Lung (tissue), 12 donors: ENCODE data around the gene BABAM2. TPM values are rescaled to one million over a fixed set of nuclear protein-coding genes. Genes with fewer than 3 reads are reported as not detected.

Experiments
- ATAC-seq: fragments of 200-7000 bp; cut with Tn5 transposase; one replicate; pipeline ENCODE4 v1.9.1; 2020; ENCODE audit warnings: moderate number of reproducible peaks; ENCODE audit not compliant: insufficient read depth, low FRiP score
- DNase-seq, 3 donors: peaks; one replicate each; pipeline ENCODE4 v3.0.0-alpha.2; 2013 to 2017
- H3K27ac ChIP-seq, 2 donors: one replicate each; pipeline ENCODE4 v1.5.1; 2013; ENCODE audit warnings: mild to moderate bottlenecking in 2 of 2, moderate library complexity in 2 of 2, control low read depth in 1 of 2, inconsistent platforms in 1 of 2, low read depth in 1 of 2, low read length in 1 of 2
- H3K27me3 ChIP-seq, 3 donors: one replicate each; pipeline ENCODE4 v1.5.1; 2013; ENCODE audit warnings: low read length in 2 of 3; ENCODE audit not compliant: control insufficient read depth in 3 of 3, insufficient read depth in 3 of 3
- H3K36me3 ChIP-seq, 4 donors: one replicate each; pipeline ENCODE4 v1.5.1; 2013; ENCODE audit warnings: low read length in 4 of 4, mild to moderate bottlenecking in 1 of 4, moderate library complexity in 1 of 4; ENCODE audit not compliant: control insufficient read depth in 4 of 4, insufficient read depth in 4 of 4
- H3K4me1 ChIP-seq, 5 donors: one replicate each; pipeline ENCODE4 v1.5.1; 2013; ENCODE audit warnings: low read length in 5 of 5, mild to moderate bottlenecking in 2 of 5, moderate library complexity in 1 of 5; ENCODE audit not compliant: control insufficient read depth in 5 of 5, insufficient read depth in 5 of 5
- H3K4me3 ChIP-seq: one replicate; pipeline ENCODE4 v1.5.1; 2013; ENCODE audit warnings: mild to moderate bottlenecking, control low read depth, moderate library complexity
- H3K9ac ChIP-seq, 2 donors: one replicate each; pipeline ENCODE4 v1.5.1; 2013; ENCODE audit warnings: low read length in 2 of 2, control low read depth in 1 of 2; ENCODE audit not compliant: insufficient read depth in 1 of 2
- H3K9me3 ChIP-seq, 4 donors: one replicate each; pipeline ENCODE4 v1.5.1; 2013; ENCODE audit warnings: low read length in 3 of 4, mild to moderate bottlenecking in 1 of 4, moderate library complexity in 1 of 4; ENCODE audit not compliant: control insufficient read depth in 4 of 4, insufficient read depth in 3 of 4
- CTCF ChIP-seq: IDR thresholded peaks from 2 replicates; pipeline ENCODE4 v1.5.1; 2012; ENCODE audit warnings: mild to moderate bottlenecking; ENCODE audit errors: control extremely low read depth, extremely low read depth
- WGBS, 2 donors: extraction: QIAGEN DNeasy Blood & Tissue Kit; methylation state at CpG; one replicate each; pipeline ENCODE4 v1.1.7; 2013; 5-methylcytosine and 5-hydroxymethylcytosine counted together
- polyA plus RNA-seq, 2 donors: library from polyadenylated mRNA; stranded (reverse); fragments of 200-250 nt; gene quantifications; one replicate each; pipeline ENCODE4 v1.2.1, GENCODE V29; 2013
- total RNA-seq, 2 donors: library from RNA; depleted of rRNA in 1 of 2; stranded (reverse); fragments of >200 nt in 1 of 2; gene quantifications; one replicate each; pipeline ENCODE4 v1.2.1, GENCODE V29; 2014 to 2021
- donor health status: control.
- donor health status: control.
- donor health status: Bipolar disorder and iron deficiency.
- donor health status: healthy.
- donor health status: DM: yes; HTN: yes; CAD: no.

The BABAM2 gene
- total and polyA plus RNA-seq, 4 donors: 19.0 to 43.3 (median 33.7) TPM

DNA sequence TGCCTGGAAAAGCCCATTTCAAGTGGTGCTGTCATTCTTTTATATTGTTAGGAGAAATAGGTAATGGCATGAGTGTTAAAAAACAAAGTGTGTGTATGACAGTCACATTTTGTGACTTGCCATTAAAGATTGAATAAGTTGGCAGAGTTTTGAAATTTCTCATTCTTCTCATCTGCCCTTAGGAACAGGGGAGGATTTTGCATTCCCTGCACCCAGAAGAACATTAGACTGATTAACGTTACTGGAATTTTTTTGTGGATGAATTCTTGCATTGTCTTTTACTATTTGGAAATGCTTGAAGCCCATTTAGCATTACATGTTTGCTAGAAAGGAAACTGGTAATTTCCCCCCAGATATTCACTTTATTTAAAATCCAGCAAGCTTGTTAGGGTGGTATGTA lies 162.2 kb downstream of the BABAM2 start:
- H3K4me1 ChIP-seq: peaks cover 0 to 44% (median 14%) of the 10 kb centered on the region in 5 donors
- no peak overlapping the region for H3K9ac ChIP-seq
- no peak for ATAC-seq
- no peaks in the 10 kb centered on the region for H3K36me3 ChIP-seq
- no peaks in the 10 kb centered on the region for H3K9me3 ChIP-seq
- H3K27me3 ChIP-seq: no peaks in the 10 kb centered on the region
- 63 to 76% methylated on average over 1 of the region's 1 CpG for WGBS, 2 donors
- H3K27ac ChIP-seq: no peak overlapping the region
- H3K4me3 ChIP-seq: no peak overlapping the region
- DNase-seq: no peak
- TF ChIP-seq CTCF: no peak

DNA sequence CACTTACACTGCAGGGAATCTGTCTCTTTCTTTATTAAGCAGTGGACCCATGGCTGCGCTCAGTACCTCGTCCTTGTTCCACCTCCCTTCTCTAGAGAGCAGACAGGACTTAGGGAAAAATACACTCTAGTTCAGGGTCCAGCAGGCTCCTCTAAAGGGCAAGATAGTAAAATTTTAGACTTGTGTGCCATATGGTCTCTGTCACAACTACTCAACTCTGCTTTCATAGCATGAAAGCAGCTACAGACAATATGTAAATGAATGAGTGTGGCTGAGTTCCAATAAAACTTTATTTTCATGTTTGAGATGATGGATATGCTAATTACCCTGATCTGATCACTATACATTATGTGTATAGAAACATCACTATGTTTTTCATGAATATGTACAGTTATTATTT lies 163.1 kb downstream of the BABAM2 start:
- DNase-seq: peak; percentile 20 to 91 (median 78)
- Histone ChIP-seq H3K27me3 (no peaks in the 10 kb centered on the region), H3K4me3 (no peak overlapping the region), H3K9ac (no peak overlapping the region), H3K9me3 (no peaks in the 10 kb centered on the region), H3K4me1 (peaks cover 0 to 35% (median 6%) of the 10 kb centered on the region in 5 donors), H3K27ac (no peak overlapping the region), H3K36me3 (no peaks in the 10 kb centered on the region)
- 81 to 91% methylated on average over 2 of the region's 2 CpGs for WGBS, 2 donors
- TF ChIP-seq CTCF: no peak
- no peak for ATAC-seq

GRCh38 chr2:28054916-28055315 lies 164.4 kb downstream of the BABAM2 start:
- H3K4me3 ChIP-seq: no peak overlapping the region
- DNase-seq (no peak), ATAC-seq (no peak)
- 97 to 100% methylated on average over 1 of the region's 1 CpG for WGBS, 2 donors
- no peak overlapping the region for H3K27ac ChIP-seq
- H3K27me3 ChIP-seq: no peaks in the 10 kb centered on the region
- no peak for TF ChIP-seq CTCF
- no peaks in the 10 kb centered on the region for H3K9me3 ChIP-seq
- no peaks in the 10 kb centered on the region for H3K36me3 ChIP-seq
- H3K9ac ChIP-seq: no peak overlapping the region
- peaks cover 0 to 22% (median 0%) of the 10 kb centered on the region in 5 donors for H3K4me1 ChIP-seq

DNA sequence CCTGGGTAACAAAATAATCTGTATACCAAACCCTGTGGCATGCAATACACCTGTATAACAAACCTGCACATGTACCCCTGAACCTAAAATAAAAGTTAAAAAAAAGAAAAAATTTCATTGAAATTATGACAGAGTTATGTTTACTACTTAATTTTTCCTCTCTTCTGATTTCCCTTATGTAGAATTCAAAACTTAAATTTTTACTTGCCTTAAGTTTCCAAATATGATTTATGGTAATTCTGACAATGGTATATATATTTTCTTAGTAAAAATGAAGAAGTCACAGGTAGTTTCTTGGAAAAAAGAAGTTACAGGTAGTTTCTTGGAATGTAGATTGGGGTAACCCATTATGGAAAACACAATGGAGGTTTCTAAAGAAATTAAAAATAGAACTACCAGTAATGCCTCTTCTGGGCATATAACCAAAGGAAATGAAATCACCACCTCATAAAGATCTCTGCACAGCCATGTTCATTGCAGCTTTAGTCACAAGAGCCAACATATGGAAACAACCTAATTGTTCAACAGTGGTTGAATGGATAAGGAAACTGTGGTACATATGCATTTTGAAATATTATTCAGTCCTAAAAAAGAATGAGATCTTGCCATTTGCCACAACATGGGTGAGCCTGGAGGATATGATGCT lies 164.9 kb downstream of the BABAM2 start:
- Histone ChIP-seq H3K27ac (no peak overlapping the region), H3K4me3 (no peak overlapping the region), H3K36me3 (no peaks in the 10 kb centered on the region), H3K9me3 (no peaks in the 10 kb centered on the region), H3K4me1 (peaks cover 0 to 17% (median 0%) of the 10 kb centered on the region in 5 donors), H3K9ac (no peak overlapping the region), H3K27me3 (no peaks in the 10 kb centered on the region)
- DNase-seq (no peak), ATAC-seq (no peak)
- no peak for TF ChIP-seq CTCF
